HK-2 (cell line): Measurements from ENCODE around the gene SPPL2A.
A peak's percentile ranks its signal among the peaks of the same experiment; 100 is the strongest.

ENCODE experiments used
- DNase-seq: peaks from one replicate; pipeline ENCODE4 v3.0.0-alpha.2; 2018; ENCODE audit not compliant: unreplicated experiment

Gene SPPL2A

GRCh38 chr15:50686469-50687301, 78.8 kb downstream of the SPPL2A start, which contains the start of gene TRPM7:
Gene TRPM7, minus strand, starts transcription at chr15:50686797. Its CDS starts 264 bp downstream, at chr15:50686533.
- peak; percentile 78 for DNase-seq

- peak; percentile 62 for DNase-seq
Measured at GRCh38 chr15:50685976-50686468, 79.5 kb downstream of the SPPL2A start.

- no peak for DNase-seq
Measured at GRCh38 chr15:50685191-50685975, 80.1 kb downstream of the SPPL2A start.

GRCh38 chr15:50681467-50681866, 84.0 kb downstream of the SPPL2A start:
- DNase-seq = no peak

- peak; percentile 53 for DNase-seq
Measured at GRCh38 chr15:50676799-50677483, 88.6 kb downstream of the SPPL2A start.

GRCh38 chr15:50675535-50676144, 89.9 kb downstream of the SPPL2A start:
- no peak for DNase-seq

GRCh38 chr15:50670115-50670514, 95.4 kb downstream of the SPPL2A start:
- DNase-seq = no peak

GRCh38 chr15:50669611-50670010, 95.9 kb downstream of the SPPL2A start:
- DNase-seq = no peak

GRCh38 chr15:50665938-50666337, 99.6 kb downstream of the SPPL2A start:
- no peak for DNase-seq

- no peak for DNase-seq
Measured at GRCh38 chr15:50655555-50655954, 110.0 kb downstream of the SPPL2A start.

- DNase-seq = no peak
Measured at GRCh38 chr15:50653156-50653743, 112.3 kb downstream of the SPPL2A start.

- DNase-seq = no peak
Measured at GRCh38 chr15:50652671-50653070, 112.8 kb downstream of the SPPL2A start.
